ENCODE results near the gene CCDC171.

Gene CCDC171

GRCh38 chr9:15711931-15712330 is 159.1 kb downstream of the CCDC171 start:
- TF ChIP-seq CTCF (conservative IDR thresholded peaks at IDR 0.05; ENCODE audit: control insufficient read depth, insufficient read depth, low read depth, low read length) = no peak
- DNase-seq (ENCODE audit: low read depth) = peak; percentile 50
- H3K4me3 ChIP-seq (ENCODE audit: control insufficient read depth, low read depth, low read length) = no peak overlapping the region

- TF ChIP-seq CTCF (conservative IDR thresholded peaks at IDR 0.05; ENCODE audit: control insufficient read depth, insufficient read depth, low read depth, low read length) = no peak
- H3K4me3 ChIP-seq (ENCODE audit: control insufficient read depth, low read depth, low read length) = no peak overlapping the region
- no peak for DNase-seq (ENCODE audit: low read depth)
Measured at GRCh38 chr9:15714746-15715145, 161.9 kb downstream of the CCDC171 start.

GRCh38 chr9:15717290-15717967 is 164.6 kb downstream of the CCDC171 start:
- no peak for TF ChIP-seq CTCF (conservative IDR thresholded peaks at IDR 0.05; ENCODE audit: control insufficient read depth, insufficient read depth, low read depth, low read length)

GRCh38 chr9:15718423-15718822 is 165.6 kb downstream of the CCDC171 start:
- H3K4me3 ChIP-seq (ENCODE audit: control insufficient read depth, low read depth, low read length) = no peak overlapping the region
- no peak for DNase-seq (ENCODE audit: low read depth)
- no peak for TF ChIP-seq CTCF (conservative IDR thresholded peaks at IDR 0.05; ENCODE audit: control insufficient read depth, insufficient read depth, low read depth, low read length)

More at GRCh38 chr9:15717290-15717967, 164.6 kb downstream of the CCDC171 start:
- H3K4me3 ChIP-seq (ENCODE audit: control insufficient read depth, low read depth, low read length) = no peak overlapping the region
- DNase-seq (ENCODE audit: low read depth) = no peak

GRCh38 chr9:15720861-15721260 is 168.0 kb downstream of the CCDC171 start:
- no peak for DNase-seq (ENCODE audit: low read depth)
- no peak overlapping the region for H3K4me3 ChIP-seq (ENCODE audit: control insufficient read depth, low read depth, low read length)
- TF ChIP-seq CTCF (conservative IDR thresholded peaks at IDR 0.05; ENCODE audit: control insufficient read depth, insufficient read depth, low read depth, low read length) = no peak

GRCh38 chr9:15722888-15723287 is 170.0 kb downstream of the CCDC171 start:
- no peak overlapping the region for H3K4me3 ChIP-seq (ENCODE audit: control insufficient read depth, low read depth, low read length)
- no peak for TF ChIP-seq CTCF (conservative IDR thresholded peaks at IDR 0.05; ENCODE audit: control insufficient read depth, insufficient read depth, low read depth, low read length)
- peak; percentile 49 for DNase-seq (ENCODE audit: low read depth)
